Measurements from ENCODE around the gene UROC1. TPM values are rescaled to one million over a fixed set of nuclear protein-coding genes. Genes with fewer than 3 reads are reported as not detected.

Gene UROC1
- total and polyA plus RNA-seq, 2 of the 4 experiments (the other 2 are of a cell fraction): not detected

GRCh38 chr3:126460381-126460780 is 57.2 kb downstream of the UROC1 start:
- Histone ChIP-seq H2AK5ac (ENCODE audit: low read depth, low read length) (no peak overlapping the region), H3K9ac (ENCODE audit: low read depth, low read length) (no peak overlapping the region), H2BK5ac (ENCODE audit: low read depth, low read length, poor library complexity, severe bottlenecking) (no peak overlapping the region), H3K79me1 (ENCODE audit: low read depth in 1 of 2, low read length in 2 of 2) (peaks cover 28 to 41% of the 10 kb centered on the region in 2 experiments), H3K27me3 (ENCODE audit: control insufficient read depth, insufficient read depth, low read length) (no peaks in the 10 kb centered on the region), H3K4ac (ENCODE audit: low read depth, low read length) (no peak overlapping the region), H3K14ac (replicated peaks; ENCODE audit: low read depth, low read length) (no peak overlapping the region), H3K27ac (ENCODE audit: insufficient read depth, low read length) (no peak overlapping the region), H4K8ac (ENCODE audit: low read depth in 2 of 2, low read length in 2 of 2) (no peak overlapping the region), H3K4me2 (ENCODE audit: low read depth, low read length) (no peak overlapping the region), H3K9me3 (ENCODE audit: control insufficient read depth, insufficient read depth, low read length) (no peaks in the 10 kb centered on the region), H2BK120ac (ENCODE audit: low read depth, low read length) (no peak overlapping the region), H4K91ac (ENCODE audit: insufficient read depth, low read depth, low read length) (no peak overlapping the region), H2AK9ac (replicated peaks; ENCODE audit: low read depth, low read length, poor library complexity) (no peak overlapping the region), H3K56ac (ENCODE audit: extremely low read depth, insufficient read depth, low read length) (no peak overlapping the region), H3K36me3 (ENCODE audit: control insufficient read depth, insufficient read depth, low read length) (peaks cover 64% of the 10 kb centered on the region), H3K4me3 (ENCODE audit: insufficient read depth, low read depth, low read length) (no peak overlapping the region), H2BK15ac (ENCODE audit: low read depth, low read length) (no peak overlapping the region), H2AFZ (replicated peaks; ENCODE audit: low read length, poor library complexity) (no peak overlapping the region), H3K9me1 (ENCODE audit: insufficient read depth, low read length) (no peaks in the 10 kb centered on the region; the same call in 1 of the 2 replicates), H4K5ac (ENCODE audit: low read depth, low read length) (no peak overlapping the region), H3K4me1 (ENCODE audit: control insufficient read depth, insufficient read depth, low read length) (no peaks in the 10 kb centered on the region), H4K20me1 (ENCODE audit: insufficient read depth, low read length) (peaks cover 24% of the 10 kb centered on the region), H3K23ac (ENCODE audit: low read depth, low read length) (no peak overlapping the region), H3K18ac (ENCODE audit: low read depth, low read length) (no peak overlapping the region), H2BK20ac (ENCODE audit: low read depth, low read length) (no peak overlapping the region)
- no peak for DNase-seq
- intact Hi-C loops (cut with micrococcal nuclease) (no loop called here), dilution Hi-C loops (cut with HindIII; ENCODE audit: low sequenced_read_pairs, unreplicated experiment) (no loop called here), in situ Hi-C loops (cut with MboI; ENCODE audit: low sequenced_read_pairs) (no loop called here)
- ATAC-seq (ENCODE audit: low read depth): no peak
- TF ChIP-seq RCOR1 (IDR thresholded peaks at IDR 0.05; ENCODE audit: insufficient replicate concordance, low read length) (no peak), CHD1 (IDR thresholded peaks at IDR 0.05; ENCODE audit: low read depth, low read length) (no peak), MAFK (IDR thresholded peaks at IDR 0.05; ENCODE audit: low read depth, low read length) (no peak), MAZ (IDR thresholded peaks at IDR 0.05; ENCODE audit: borderline replicate concordance, low read depth, low read length) (no peak), NFE2L2 (IDR thresholded peaks at IDR 0.05; ENCODE audit: low read depth, low read length) (no peak), FOS (IDR thresholded peaks at IDR 0.05; ENCODE audit: low read depth, low read length) (no peak), SMC3 (IDR thresholded peaks at IDR 0.05; ENCODE audit: low read depth, low read length) (no peak), POLR2A (IDR thresholded peaks at IDR 0.05; ENCODE audit: low read depth, low read length) (no peak), RFX5 (IDR thresholded peaks at IDR 0.05; ENCODE audit: low read depth, low read length) (no peak), BHLHE40 (IDR thresholded peaks at IDR 0.05; ENCODE audit: low read depth, low read length) (no peak), RAD21 (IDR thresholded peaks at IDR 0.05; ENCODE audit: low read length) (no peak)
- TF ChIP-seq, protein P1, sequence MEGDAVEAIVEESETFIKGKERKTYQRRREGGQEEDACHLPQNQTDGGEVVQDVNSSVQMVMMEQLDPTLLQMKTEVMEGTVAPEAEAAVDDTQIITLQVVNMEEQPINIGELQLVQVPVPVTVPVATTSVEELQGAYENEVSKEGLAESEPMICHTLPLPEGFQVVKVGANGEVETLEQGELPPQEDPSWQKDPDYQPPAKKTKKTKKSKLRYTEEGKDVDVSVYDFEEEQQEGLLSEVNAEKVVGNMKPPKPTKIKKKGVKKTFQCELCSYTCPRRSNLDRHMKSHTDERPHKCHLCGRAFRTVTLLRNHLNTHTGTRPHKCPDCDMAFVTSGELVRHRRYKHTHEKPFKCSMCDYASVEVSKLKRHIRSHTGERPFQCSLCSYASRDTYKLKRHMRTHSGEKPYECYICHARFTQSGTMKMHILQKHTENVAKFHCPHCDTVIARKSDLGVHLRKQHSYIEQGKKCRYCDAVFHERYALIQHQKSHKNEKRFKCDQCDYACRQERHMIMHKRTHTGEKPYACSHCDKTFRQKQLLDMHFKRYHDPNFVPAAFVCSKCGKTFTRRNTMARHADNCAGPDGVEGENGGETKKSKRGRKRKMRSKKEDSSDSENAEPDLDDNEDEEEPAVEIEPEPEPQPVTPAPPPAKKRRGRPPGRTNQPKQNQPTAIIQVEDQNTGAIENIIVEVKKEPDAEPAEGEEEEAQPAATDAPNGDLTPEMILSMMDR (conservative IDR thresholded peaks at IDR 0.05; ENCODE audit: low read depth, low read length): no peak
- TF ChIP-seq, protein P2, sequence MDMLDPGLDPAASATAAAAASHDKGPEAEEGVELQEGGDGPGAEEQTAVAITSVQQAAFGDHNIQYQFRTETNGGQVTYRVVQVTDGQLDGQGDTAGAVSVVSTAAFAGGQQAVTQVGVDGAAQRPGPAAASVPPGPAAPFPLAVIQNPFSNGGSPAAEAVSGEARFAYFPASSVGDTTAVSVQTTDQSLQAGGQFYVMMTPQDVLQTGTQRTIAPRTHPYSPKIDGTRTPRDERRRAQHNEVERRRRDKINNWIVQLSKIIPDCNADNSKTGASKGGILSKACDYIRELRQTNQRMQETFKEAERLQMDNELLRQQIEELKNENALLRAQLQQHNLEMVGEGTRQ (IDR thresholded peaks at IDR 0.05; ENCODE audit: low read depth, low read length): no peak
- no TSS peak for BruUV-seq (replicated peaks)
- CTCF ChIA-PET: no interaction called here
- POLR2A ChIA-PET (ENCODE audit: unreplicated experiment): no interaction called here
- WGBS, 2 experiments (ENCODE audit: extremely low coverage in 2 of 2, insufficient read length in 1 of 2): 93% methylated on average over 3 of the region's 7 CpGs; no CpG with 5 or more reads in 1 of the 2 experiments
